Right lobe of liver (tissue), 4 donors: Measurements from ENCODE around the gene ERC2.

Experiments
- CTCF ChIP-seq, 4 donors: fragments of 200-600 bp in 3 of 4; fragments of 450-650 bp in 1 of 4; IDR thresholded peaks; one replicate each; pipeline versions ENCODE4 v1.5.1 to v1.8.0; 2016 to 2022; ENCODE audit warnings: antibody characterized with exemption in 4 of 4, mild to moderate bottlenecking in 2 of 4
- POLR2A ChIP-seq: fragments of 450-650 bp; IDR thresholded peaks from one replicate; pipeline ENCODE4 v1.6.1; 2017; ENCODE audit warnings: antibody characterized with exemption, mild to moderate bottlenecking
- donor health status: DM: no; HTN: no; CAD: no.
- donor health status: DM: no; HTN: no; CAD: no.
- donor health status: DM: no; HTN: yes; CAD: no.

GRCh38 chr3:55622733-55623132 lies 845.5 kb downstream of the ERC2 start:
- TF ChIP-seq CTCF (IDR thresholded peaks at IDR 0.05) (no peak), POLR2A (no peak)
